ENCODE data around the gene TUG1.

The TUG1 gene

DNA sequence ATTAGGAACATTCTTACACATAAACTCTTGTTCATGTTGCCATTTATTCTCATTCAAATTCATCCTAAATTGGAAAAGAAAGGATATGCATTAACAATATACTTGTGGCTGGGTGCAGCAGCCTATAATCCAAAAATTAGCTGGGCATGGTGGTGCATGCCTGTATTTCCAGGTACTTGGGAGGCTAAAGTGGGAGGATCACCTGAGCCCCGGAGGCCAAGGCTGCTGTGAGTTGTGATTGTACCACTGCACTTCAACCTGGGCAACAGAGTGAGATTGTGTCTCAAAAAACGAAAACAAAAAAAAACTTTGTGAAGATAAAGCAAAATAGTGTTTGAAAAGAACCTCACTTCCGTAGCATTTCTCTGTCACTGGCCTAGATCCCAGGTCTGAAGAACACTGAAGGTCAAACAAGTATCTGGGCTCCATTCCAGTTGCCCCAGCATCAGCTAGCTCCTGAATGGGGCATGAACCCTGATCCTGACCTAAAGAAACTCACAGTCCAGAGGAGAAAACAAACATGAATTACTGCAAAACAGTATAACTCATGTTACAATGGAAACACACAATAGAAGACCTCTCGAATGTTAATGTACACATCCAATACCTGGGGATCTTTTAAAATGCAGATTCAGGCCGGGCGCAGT is 32.2 kb downstream of the TUG1 start:
- Histone ChIP-seq H3K36me3 (ENCODE audit: insufficient read depth, low read length) (no peaks in the 10 kb centered on the region), H3K9ac (ENCODE audit: low read depth, low read length) (no peak overlapping the region), H3K27me3 (ENCODE audit: insufficient read depth, low read length, poor library complexity) (no peaks in the 10 kb centered on the region), H3K9me3 (ENCODE audit: insufficient read depth, low read length, severe bottlenecking) (peaks cover 3% of the 10 kb centered on the region), H3K79me2 (ENCODE audit: insufficient read depth, low read length) (no peaks in the 10 kb centered on the region), H3K4me2 (ENCODE audit: insufficient read depth, low read length) (no peak overlapping the region), H3K4me3 (ENCODE audit: low read depth in 1 of 2, low read length in 2 of 2) (no peak overlapping the region), H2AFZ (ENCODE audit: low read depth, low read length) (no peak overlapping the region), H4K20me1 (ENCODE audit: insufficient read depth, low read length) (no peaks in the 10 kb centered on the region), H3K4me1 (ENCODE audit: insufficient read depth, low read length) (no peaks in the 10 kb centered on the region), H3K27ac (ENCODE audit: low read length) (no peak overlapping the region)
- DNase-seq (no peak), ATAC-seq (ENCODE audit: insufficient read depth, low read depth) (no peak)
- TF ChIP-seq, protein P1, sequence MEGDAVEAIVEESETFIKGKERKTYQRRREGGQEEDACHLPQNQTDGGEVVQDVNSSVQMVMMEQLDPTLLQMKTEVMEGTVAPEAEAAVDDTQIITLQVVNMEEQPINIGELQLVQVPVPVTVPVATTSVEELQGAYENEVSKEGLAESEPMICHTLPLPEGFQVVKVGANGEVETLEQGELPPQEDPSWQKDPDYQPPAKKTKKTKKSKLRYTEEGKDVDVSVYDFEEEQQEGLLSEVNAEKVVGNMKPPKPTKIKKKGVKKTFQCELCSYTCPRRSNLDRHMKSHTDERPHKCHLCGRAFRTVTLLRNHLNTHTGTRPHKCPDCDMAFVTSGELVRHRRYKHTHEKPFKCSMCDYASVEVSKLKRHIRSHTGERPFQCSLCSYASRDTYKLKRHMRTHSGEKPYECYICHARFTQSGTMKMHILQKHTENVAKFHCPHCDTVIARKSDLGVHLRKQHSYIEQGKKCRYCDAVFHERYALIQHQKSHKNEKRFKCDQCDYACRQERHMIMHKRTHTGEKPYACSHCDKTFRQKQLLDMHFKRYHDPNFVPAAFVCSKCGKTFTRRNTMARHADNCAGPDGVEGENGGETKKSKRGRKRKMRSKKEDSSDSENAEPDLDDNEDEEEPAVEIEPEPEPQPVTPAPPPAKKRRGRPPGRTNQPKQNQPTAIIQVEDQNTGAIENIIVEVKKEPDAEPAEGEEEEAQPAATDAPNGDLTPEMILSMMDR (IDR thresholded peaks at IDR 0.05; ENCODE audit: borderline replicate concordance, extremely low read depth, low read length, poor library complexity, severe bottlenecking): no peak
- no peak for TF ChIP-seq EZH2 (IDR thresholded peaks at IDR 0.05; ENCODE audit: borderline replicate concordance, low read depth, low read length, severe bottlenecking)

DNA sequence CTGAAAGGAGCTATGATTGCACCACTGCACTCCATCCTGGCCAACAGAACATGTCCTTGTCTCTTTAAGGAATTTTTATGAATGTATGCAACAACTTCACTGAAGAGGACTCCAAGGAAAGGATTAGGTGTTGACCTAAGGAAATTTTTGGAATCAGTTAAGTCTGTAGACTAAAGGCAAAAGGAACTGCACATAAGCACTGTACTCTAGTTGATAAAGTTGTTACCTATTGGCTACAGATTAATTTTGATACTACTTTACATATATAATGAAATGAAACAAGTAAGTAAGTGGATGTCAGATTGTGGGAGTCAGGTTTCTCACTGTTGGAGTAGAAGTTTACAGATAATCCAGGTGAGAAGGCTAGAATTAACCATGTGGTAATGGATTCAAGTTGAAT is 36.5 kb downstream of the TUG1 start:
- Histone ChIP-seq H3K9ac (ENCODE audit: low read depth, low read length) (no peak overlapping the region), H3K9me3 (ENCODE audit: insufficient read depth, low read length, severe bottlenecking) (peaks cover 3% of the 10 kb centered on the region)
- no peak for TF ChIP-seq EZH2 (IDR thresholded peaks at IDR 0.05; ENCODE audit: borderline replicate concordance, low read depth, low read length, severe bottlenecking)
- TF ChIP-seq, protein P1 (IDR thresholded peaks at IDR 0.05; ENCODE audit: borderline replicate concordance, extremely low read depth, low read length, poor library complexity, severe bottlenecking): no peak

DNA sequence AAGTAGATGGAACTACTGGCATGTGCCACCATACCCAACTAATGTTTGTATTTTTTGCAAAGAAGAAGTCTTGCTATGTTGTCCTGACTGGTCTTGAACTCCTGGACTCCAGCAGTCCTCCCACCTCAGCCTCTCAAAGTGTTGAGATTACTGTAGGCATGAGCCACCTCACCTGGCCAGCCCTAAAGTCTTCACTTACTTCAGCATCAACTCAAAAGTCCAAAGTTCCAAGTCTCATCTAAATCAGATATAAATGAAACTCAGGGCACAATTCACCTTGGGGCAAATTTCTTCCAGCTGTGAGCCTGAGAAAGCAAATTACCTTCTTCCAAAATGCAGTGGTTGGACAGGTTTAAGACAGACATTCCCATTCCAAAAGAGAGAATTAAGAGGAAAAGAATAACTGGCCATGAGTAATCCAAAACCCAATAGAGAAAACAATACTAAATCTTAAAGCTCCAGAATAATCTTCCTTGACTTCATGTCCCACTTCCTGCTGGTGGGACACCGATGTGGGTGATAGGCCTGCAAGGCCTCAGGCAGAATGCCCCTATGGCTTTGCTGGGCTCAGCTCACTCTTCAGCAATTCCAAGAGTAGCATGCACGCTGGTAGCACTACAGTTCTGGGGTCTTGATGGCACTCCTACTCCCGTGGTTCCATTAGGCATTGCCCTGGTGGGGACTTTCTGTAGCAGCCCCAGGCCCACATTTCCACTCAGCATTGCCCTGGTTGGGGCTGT is 50.3 kb downstream of the TUG1 start:
- Histone ChIP-seq H3K27ac (ENCODE audit: low read length) (no peak overlapping the region), H2AFZ (ENCODE audit: low read depth, low read length) (no peak overlapping the region), H3K4me1 (ENCODE audit: insufficient read depth, low read length) (no peaks in the 10 kb centered on the region), H3K9me3 (ENCODE audit: insufficient read depth, low read length, severe bottlenecking) (no peaks in the 10 kb centered on the region), H3K9ac (ENCODE audit: low read depth, low read length) (no peak overlapping the region), H4K20me1 (ENCODE audit: insufficient read depth, low read length) (no peaks in the 10 kb centered on the region), H3K36me3 (ENCODE audit: insufficient read depth, low read length) (no peaks in the 10 kb centered on the region), H3K4me2 (ENCODE audit: insufficient read depth, low read length) (no peak overlapping the region), H3K4me3 (ENCODE audit: low read depth in 1 of 2, low read length in 2 of 2) (no peak overlapping the region), H3K79me2 (ENCODE audit: insufficient read depth, low read length) (no peaks in the 10 kb centered on the region), H3K27me3 (ENCODE audit: insufficient read depth, low read length, poor library complexity) (peaks cover 4% of the 10 kb centered on the region)
- DNase-seq: no peak
- ATAC-seq (ENCODE audit: insufficient read depth, low read depth): no peak
- no peak for TF ChIP-seq EZH2 (IDR thresholded peaks at IDR 0.05; ENCODE audit: borderline replicate concordance, low read depth, low read length, severe bottlenecking)
- TF ChIP-seq, protein P1 (IDR thresholded peaks at IDR 0.05; ENCODE audit: borderline replicate concordance, extremely low read depth, low read length, poor library complexity, severe bottlenecking): no peak

More for the DNA sequence above, 36.5 kb downstream of the TUG1 start:
- Histone ChIP-seq H3K4me3 (ENCODE audit: low read depth in 1 of 2, low read length in 2 of 2) (no peak overlapping the region), H2AFZ (ENCODE audit: low read depth, low read length) (no peak overlapping the region), H3K79me2 (ENCODE audit: insufficient read depth, low read length) (no peaks in the 10 kb centered on the region), H4K20me1 (ENCODE audit: insufficient read depth, low read length) (no peaks in the 10 kb centered on the region), H3K36me3 (ENCODE audit: insufficient read depth, low read length) (no peaks in the 10 kb centered on the region), H3K27ac (ENCODE audit: low read length) (no peak overlapping the region), H3K27me3 (ENCODE audit: insufficient read depth, low read length, poor library complexity) (no peaks in the 10 kb centered on the region), H3K4me1 (ENCODE audit: insufficient read depth, low read length) (no peaks in the 10 kb centered on the region), H3K4me2 (ENCODE audit: insufficient read depth, low read length) (no peak overlapping the region)
- ATAC-seq (ENCODE audit: insufficient read depth, low read depth) (no peak), DNase-seq (no peak)
